ENCODE measurements around the gene C5orf63.

DNA sequence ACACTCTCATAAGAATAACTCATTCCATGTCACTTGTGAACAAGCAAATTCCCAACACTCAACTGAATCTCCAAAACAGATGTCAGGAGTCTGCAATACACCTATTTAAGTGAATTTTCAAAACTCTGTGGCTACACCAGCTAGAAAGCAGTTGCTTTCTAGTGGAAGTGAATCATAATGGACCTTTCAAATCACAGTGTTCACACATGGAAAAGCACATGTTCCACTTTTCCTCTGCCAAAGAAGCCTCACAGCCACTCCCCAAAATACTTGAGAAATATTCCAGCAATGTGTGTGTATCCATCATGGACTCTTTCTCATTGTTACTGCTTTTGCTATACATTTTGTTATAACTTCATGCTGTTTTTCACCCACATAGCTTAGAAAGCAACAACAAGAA is 60.4 kb downstream of the C5orf63 start:
- TF ChIP-seq POLR2A (IDR thresholded peaks at IDR 0.05), result no peak
- TF ChIP-seq EP300 (IDR thresholded peaks at IDR 0.05), result no peak
- TF ChIP-seq, protein P1, sequence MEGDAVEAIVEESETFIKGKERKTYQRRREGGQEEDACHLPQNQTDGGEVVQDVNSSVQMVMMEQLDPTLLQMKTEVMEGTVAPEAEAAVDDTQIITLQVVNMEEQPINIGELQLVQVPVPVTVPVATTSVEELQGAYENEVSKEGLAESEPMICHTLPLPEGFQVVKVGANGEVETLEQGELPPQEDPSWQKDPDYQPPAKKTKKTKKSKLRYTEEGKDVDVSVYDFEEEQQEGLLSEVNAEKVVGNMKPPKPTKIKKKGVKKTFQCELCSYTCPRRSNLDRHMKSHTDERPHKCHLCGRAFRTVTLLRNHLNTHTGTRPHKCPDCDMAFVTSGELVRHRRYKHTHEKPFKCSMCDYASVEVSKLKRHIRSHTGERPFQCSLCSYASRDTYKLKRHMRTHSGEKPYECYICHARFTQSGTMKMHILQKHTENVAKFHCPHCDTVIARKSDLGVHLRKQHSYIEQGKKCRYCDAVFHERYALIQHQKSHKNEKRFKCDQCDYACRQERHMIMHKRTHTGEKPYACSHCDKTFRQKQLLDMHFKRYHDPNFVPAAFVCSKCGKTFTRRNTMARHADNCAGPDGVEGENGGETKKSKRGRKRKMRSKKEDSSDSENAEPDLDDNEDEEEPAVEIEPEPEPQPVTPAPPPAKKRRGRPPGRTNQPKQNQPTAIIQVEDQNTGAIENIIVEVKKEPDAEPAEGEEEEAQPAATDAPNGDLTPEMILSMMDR (IDR thresholded peaks at IDR 0.05), result no peak
- TF ChIP-seq POLR2AphosphoS5 (IDR thresholded peaks at IDR 0.05), result no peak
